B cell (primary cell): ENCODE data around the gene LRRC75B. TPM values are rescaled to one million over a fixed set of nuclear protein-coding genes. Genes with fewer than 3 reads are reported as not detected.
"Not testable (repeated sequence)": the region's sequence is repeated elsewhere in the genome, so short reads cannot be mapped to it uniquely, and the experiment has no call there.

Experiments used
- ATAC-seq: fragments of 200-7000 bp; cut with Tn5 transposase; one replicate; pipeline ENCODE4 v1.10.0; 2021; ENCODE audit warnings: low read depth, mild to moderate bottlenecking, moderate number of reproducible peaks, moderate library complexity
- CTCF ChIA-PET: fragments of 350-600 bp; sonication (Branson Sonifier 250); formaldehyde crosslinking; loops from one replicate; lab custom pipeline; 2021; ENCODE audit warnings: antibody characterized with exemption, inconsistent platforms; lab: Charles Lee
- POLR2A ChIA-PET: fragments of 350-600 bp; sonication (Branson Sonifier 250); formaldehyde crosslinking; loops from one replicate; lab custom pipeline; 2021; ENCODE audit warnings: antibody characterized with exemption; lab: Charles Lee
- DNase-seq: peaks from one replicate; pipeline ENCODE4 v3.0.0; 2013
- H2AFZ ChIP-seq: 2 replicates; pipeline ENCODE4 v1.6.1; 2012; ENCODE audit warnings: mild to moderate bottlenecking, low read depth, low read length; ENCODE audit not compliant: insufficient read depth, poor library complexity, severe bottlenecking
- H3K27ac ChIP-seq, 2 donors: 1 replicate in 1 of 2; 2 replicates in 1 of 2; pipeline ENCODE4 v1.5.1; 2012 to 2013; ENCODE audit warnings: low read length in 2 of 2, mild to moderate bottlenecking in 2 of 2, moderate library complexity in 1 of 2
- H3K27me3 ChIP-seq, 4 experiments: fragments of 200-600 bp in 1 of 4; sonication (generic) in 1 of 4; replicated peaks in 1 of 4; 1 replicate in 2 of 4; 2 replicates in 2 of 4; pipeline versions ENCODE4 v1.6.1 to v1.7.0; 2013 to 2016; ENCODE audit warnings: low read length in 3 of 4, mild to moderate bottlenecking in 2 of 4, mixed read lengths in 1 of 4, moderate library complexity in 1 of 4; ENCODE audit not compliant: insufficient read depth in 4 of 4, control insufficient read depth in 3 of 4; ENCODE audit errors: control extremely low read depth in 1 of 4
- H3K36me3 ChIP-seq, 2 experiments: replicated peaks in 1 of 2; 1 replicate in 1 of 2; 2 replicates in 1 of 2; pipeline versions ENCODE4 v1.6.1 to v1.7.1; 2013; ENCODE audit warnings: low read length in 1 of 2; ENCODE audit not compliant: insufficient read depth in 2 of 2, control insufficient read depth in 1 of 2; ENCODE audit errors: control extremely low read depth in 1 of 2, extremely low read depth in 1 of 2
- H3K4me1 ChIP-seq, 2 donors: fragments of 200-600 bp in 1 of 2; sonication (generic) in 1 of 2; 1 replicate in 1 of 2; 2 replicates in 1 of 2; pipeline versions ENCODE4 v1.5.1 to v1.6.1; 2013 to 2017; ENCODE audit warnings: low read length in 2 of 2; ENCODE audit not compliant: control insufficient read depth in 2 of 2, insufficient read depth in 2 of 2
- H3K4me2 ChIP-seq: replicated peaks from 2 replicates; pipeline ENCODE3; 2012; ENCODE audit warnings: mild to moderate bottlenecking, low read depth, low read length; ENCODE audit not compliant: poor library complexity, severe bottlenecking
- H3K4me3 ChIP-seq, 5 experiments: fragments of 200-600 bp in 1 of 5; sonication (generic) in 1 of 5; 1 replicate in 3 of 5; 2 replicates in 2 of 5; pipeline versions ENCODE4 v1.5.1 to v1.7.0; 2011 to 2016; ENCODE audit warnings: low read length in 4 of 5, mild to moderate bottlenecking in 4 of 5, low read depth in 2 of 5, control low read depth in 1 of 5, moderate library complexity in 1 of 5; ENCODE audit not compliant: insufficient read depth in 1 of 5; ENCODE audit errors: control extremely low read depth in 1 of 5, extremely low read depth in 1 of 5
- H3K79me2 ChIP-seq: fragments of 200-600 bp; sonication (generic); one replicate; pipeline ENCODE4 v1.6.0; 2016; ENCODE audit warnings: low read length; ENCODE audit not compliant: control insufficient read depth, insufficient read depth
- H3K9ac ChIP-seq: fragments of 200-600 bp; sonication (generic); 2 replicates; pipeline ENCODE4 v1.6.1; 2017; ENCODE audit warnings: mild to moderate bottlenecking, low read length, moderate library complexity
- H3K9me3 ChIP-seq, 3 donors: one replicate each; pipeline versions ENCODE4 v1.6.1 to v1.7.1; 2013; ENCODE audit warnings: low read length in 2 of 3; ENCODE audit not compliant: control insufficient read depth in 2 of 3, insufficient read depth in 1 of 3; ENCODE audit errors: control extremely low read depth in 1 of 3
- H4K20me1 ChIP-seq: 2 replicates; pipeline ENCODE4 v1.6.0; 2012; ENCODE audit warnings: mild to moderate bottlenecking, low read length; ENCODE audit not compliant: insufficient read depth, control insufficient read depth, poor library complexity, severe bottlenecking
- H3K27ac Mint-ChIP-seq: one replicate; pipeline ENCODE4 v1.8.0; 2021; ENCODE audit warnings: mixed read lengths
- H3K27me3 Mint-ChIP-seq: one replicate; pipeline ENCODE4 v1.8.0; 2021; ENCODE audit warnings: mixed read lengths
- H3K4me1 Mint-ChIP-seq: one replicate; pipeline ENCODE4 v1.8.0; 2021; ENCODE audit warnings: mixed read lengths
- H3K4me3 Mint-ChIP-seq: one replicate; pipeline ENCODE4 v1.8.0; 2021; ENCODE audit warnings: mixed read lengths
- H3K9me3 Mint-ChIP-seq: one replicate; pipeline ENCODE4 v1.8.0; 2022; ENCODE audit warnings: mixed read lengths; ENCODE audit not compliant: insufficient read depth
- CTCF ChIP-seq: fragments of 200-600 bp; IDR thresholded peaks from one replicate; pipeline ENCODE4 v1.8.0; 2022; ENCODE audit warnings: antibody characterized with exemption, mild to moderate bottlenecking
- EZH2 ChIP-seq: IDR thresholded peaks from 2 replicates; pipeline ENCODE4 v1.6.1; 2012; ENCODE audit warnings: borderline replicate concordance, low read depth, mild to moderate bottlenecking, moderate library complexity, low read length; ENCODE audit not compliant: insufficient read depth, poor library complexity, severe bottlenecking
- WGBS: methylation state at CpG from one replicate; pipeline ENCODE4 v1.1.5; 2013; ENCODE audit warnings: missing lambda C conversion rate; ENCODE audit not compliant: insufficient coverage; 5-methylcytosine and 5-hydroxymethylcytosine counted together
- intact Hi-C: fragments of 100-400 bp; cut with micrococcal nuclease; formaldehyde crosslinking; loops from one replicate; pipeline ENCODE4 v1.10.0; 2022
- polyA plus RNA-seq: library from polyadenylated mRNA; depleted of rRNA; stranded (reverse); fragments of >200 nt; gene quantifications from 2 replicates; pipeline ENCODE4 v1.2.3, GENCODE V29; 2012
- total RNA-seq, 2 donors: library from RNA; stranded (reverse); fragments of 120-200 nt in 1 of 2; gene quantifications; 1 replicate in 1 of 2; 2 replicates in 1 of 2; pipeline versions ENCODE4 v1.2.3 to v1.2.4, GENCODE V29; 2013 to 2022

LRRC75B gene
- total and polyA plus RNA-seq, 2 donors (not counting 1 experiment from before 2014, with no cell fraction given) = 1.3 to 3.1 TPM

GRCh38 chr22:24553597-24554312 lies 39.1 kb downstream of the LRRC75B start:
- no peak for TF ChIP-seq EZH2
- no peak for TF ChIP-seq CTCF
- Mint-ChIP-seq H3K4me1 (peaks cover 82% of the 10 kb centered on the region), H3K27ac (peak overlapping the region; percentile 96), H3K4me3 (peak overlapping the region; percentile 99), H3K9me3 (no peaks in the 10 kb centered on the region), H3K27me3 (no peaks in the 10 kb centered on the region)
- H4K20me1 ChIP-seq = peaks cover 63% of the 10 kb centered on the region
- 26% methylated on average over 6 of the region's 12 CpGs for WGBS
- H2AFZ ChIP-seq = peak overlapping the region; percentile 66
- peak overlapping the region; percentile 75 to 99 (median 96) for H3K4me3 ChIP-seq
- H3K4me1 ChIP-seq = peaks cover 59 to 75% of the 10 kb centered on the region in 2 donors
- peak overlapping the region; percentile 87 to 96 for H3K27ac ChIP-seq
- H3K79me2 ChIP-seq = peaks cover 87% of the 10 kb centered on the region
- ChIA-PET CTCF (interaction anchor here (1.0 to 1.6 kb wide), 4 partner anchors 36 to 397 kb away, joined by 4 to 5 read pairs (median 4); no protein-coding TSS in a partner anchor), POLR2A (interaction anchor here (0.7 to 3.8 kb wide), 4 partner anchors 119 to 400 kb away, joined by 3 to 14 read pairs (median 6); partner anchors contain the start of gene ADORA2A)
- DNase-seq (no peak), ATAC-seq (no peak)
- H3K9me3 ChIP-seq = no peaks in the 10 kb centered on the region
- peak overlapping the region; percentile 83 for H3K4me2 ChIP-seq
- intact Hi-C loops = loop anchor here (2.0 to 10.0 kb wide), 3 partner anchors 127 to 1409 kb away; partner anchors contain the start of genes ADORA2A, RAB36 and RSPH14
- peak overlapping the region; percentile 97 for H3K9ac ChIP-seq
- no peaks in the 10 kb centered on the region for H3K27me3 ChIP-seq
- peaks cover 7 to 50% of the 10 kb centered on the region in 2 experiments for H3K36me3 ChIP-seq

DNA sequence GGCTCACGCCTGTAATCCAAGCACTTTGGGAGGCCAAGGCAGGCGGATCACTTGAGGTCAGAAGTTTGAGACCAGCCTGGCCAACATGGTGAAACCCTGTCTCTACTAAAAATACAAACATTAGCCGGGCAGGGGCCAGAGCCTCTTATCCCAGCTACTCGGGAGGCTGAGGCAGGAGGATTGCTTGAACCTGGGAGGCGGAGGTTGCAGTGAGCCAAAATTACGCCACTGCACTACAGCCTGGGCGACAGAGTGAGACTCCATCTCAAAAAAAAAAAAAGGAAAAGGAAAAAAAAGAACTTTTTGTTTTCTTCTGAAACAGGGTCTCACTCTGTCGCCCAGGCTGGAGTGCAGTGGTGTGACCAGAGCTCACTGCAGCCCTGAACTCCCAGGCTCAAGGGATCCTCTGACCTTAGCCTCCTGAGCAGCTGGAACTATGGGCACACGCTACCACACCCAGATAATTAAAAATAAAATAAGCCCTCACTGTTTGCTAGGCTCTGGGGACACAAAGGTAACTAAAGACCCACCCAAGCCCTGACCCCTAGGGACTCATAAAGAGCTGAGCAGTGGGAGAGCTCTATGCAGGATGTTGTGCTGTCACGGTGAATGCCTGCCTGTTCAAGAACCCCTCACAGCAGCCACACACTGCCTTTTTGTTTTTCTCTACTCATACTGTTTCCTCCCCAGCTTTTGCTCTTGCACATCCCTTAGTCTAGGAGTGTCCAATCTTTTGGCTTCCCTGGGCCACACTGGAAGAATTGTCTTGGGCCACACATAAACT lies 40.2 kb downstream of the LRRC75B start:
- ATAC-seq (peak; percentile 32), DNase-seq (peak; percentile 65)
- Mint-ChIP-seq H3K27ac (peak overlapping the region; percentile 96), H3K4me3 (peak overlapping the region; percentile 99), H3K4me1 (peaks cover 79% of the 10 kb centered on the region)
- Histone ChIP-seq H3K36me3 (peaks cover 5 to 50% of the 10 kb centered on the region in 2 experiments), H3K79me2 (peaks cover 87% of the 10 kb centered on the region), H3K9ac (peak overlapping the region; percentile 97), H3K4me2 (peak overlapping the region; percentile 83), H4K20me1 (peaks cover 69% of the 10 kb centered on the region), H3K27ac (peak overlapping the region; percentile 87 to 96), H3K4me3 (peak overlapping the region; percentile 75 to 99 (median 96)), H3K4me1 (peaks cover 55 to 71% of the 10 kb centered on the region in 2 donors)
- not testable (repeated sequence) for H3K27me3 Mint-ChIP-seq, H3K27me3 ChIP-seq, H2AFZ ChIP-seq, H3K9me3 Mint-ChIP-seq, H3K9me3 ChIP-seq
- intact Hi-C loops = loop anchor here (10.0 kb wide), 2 partner anchors 748 to 1408 kb away; partner anchors contain the start of genes RAB36 and RSPH14
- POLR2A ChIA-PET = interaction anchor here (0.7 to 3.8 kb wide), 6 partner anchors 19 to 799 kb away, joined by 3 to 14 read pairs (median 4); partner anchors contain the start of gene ADORA2A
- CTCF ChIA-PET = interaction anchor here (1.0 to 2.4 kb wide), 6 partner anchors 13 to 130 kb away, joined by 3 to 7 read pairs (median 4); no protein-coding TSS in a partner anchor
- 38% methylated on average over 4 of the region's 10 CpGs for WGBS
